Choroid plexus epithelial cell (primary cell): Measurements from ENCODE around the gene ACTC1.

ENCODE experiments used
- DNase-seq: peaks from one replicate; pipeline ENCODE4 v3.0.0-alpha.2; 2010; ENCODE audit warnings: low read depth
- H3K4me3 ChIP-seq: 2 replicates; pipeline ENCODE4 v1.5.1; 2011; ENCODE audit warnings: low read depth, mild to moderate bottlenecking, control low read depth, low read length, moderate library complexity
- CTCF ChIP-seq: conservative IDR thresholded peaks from 2 replicates; pipeline ENCODE4 v1.5.1; 2011; ENCODE audit warnings: low read depth, mild to moderate bottlenecking, control low read depth, inconsistent platforms, low read length, moderate library complexity

ACTC1 gene

GRCh38 chr15:34795267-34796081 lies at the start of gene ACTC1:
Gene ACTC1, minus strand, starts transcription at chr15:34795549. Its CDS starts 741 bp downstream, at chr15:34794808.
- TF ChIP-seq CTCF, result no peak
- no peak within 1 kb of the TSS for H3K4me3 ChIP-seq
- peak; percentile 37 for DNase-seq

- no peak overlapping the region for H3K4me3 ChIP-seq
- DNase-seq, result no peak
- TF ChIP-seq CTCF, result no peak
Measured at GRCh38 chr15:34841262-34841725, 45.9 kb upstream of the ACTC1 start.

DNA sequence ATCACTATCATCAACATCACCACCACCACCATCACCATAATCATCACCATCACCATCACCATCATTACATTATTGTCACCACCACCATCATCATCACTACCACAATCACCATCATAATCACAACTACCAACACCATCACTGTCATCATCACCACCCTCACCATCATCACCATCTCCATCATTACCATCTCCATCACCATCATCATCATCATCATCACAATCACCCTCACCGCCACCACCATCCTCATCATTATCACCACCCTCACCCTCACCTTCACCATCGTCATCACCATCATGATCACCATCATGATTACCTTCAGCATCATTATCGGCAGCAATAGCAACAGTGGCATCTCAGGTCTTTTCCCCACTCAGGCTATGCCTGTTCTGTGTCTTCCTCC lies 42.9 kb upstream of the ACTC1 start:
- TF ChIP-seq CTCF, result no peak
- no peak overlapping the region for H3K4me3 ChIP-seq
- no peak for DNase-seq

DNA sequence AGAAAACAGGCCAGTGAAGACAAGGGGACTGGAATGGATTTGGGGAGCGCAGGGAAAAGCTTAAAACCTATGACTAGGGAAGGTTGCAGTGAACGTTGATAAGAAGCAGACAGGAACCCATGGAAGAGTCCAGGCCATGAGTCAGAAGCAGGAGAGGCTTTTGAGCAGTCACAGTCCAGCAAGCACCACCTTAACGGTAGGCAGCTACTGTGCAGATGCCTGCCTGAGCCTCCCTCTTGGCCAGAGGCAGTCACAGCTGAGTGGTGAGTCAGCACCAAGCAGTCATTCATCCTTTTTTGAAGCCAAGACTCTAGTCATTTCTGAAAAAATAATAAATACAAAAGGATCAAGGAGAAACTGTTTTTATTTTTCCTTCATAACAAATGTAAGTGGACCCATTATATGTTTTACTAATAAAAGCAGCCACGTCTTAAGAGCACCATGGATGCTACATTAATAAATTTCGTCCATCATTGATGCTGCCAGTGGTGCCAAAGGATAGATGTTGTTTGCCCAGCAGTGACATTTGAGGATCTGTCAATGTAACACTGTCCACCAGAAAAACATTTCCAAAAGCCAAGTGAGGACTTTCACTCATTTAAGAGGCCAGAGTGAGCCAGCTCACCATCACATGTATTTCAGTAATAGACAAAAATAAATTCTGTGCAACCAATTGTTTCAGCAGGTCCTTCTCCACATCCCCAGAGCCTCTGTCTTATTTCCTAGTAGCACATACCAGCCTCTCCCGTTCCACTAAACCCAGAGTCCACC lies 42.1 kb upstream of the ACTC1 start:
- DNase-seq, result peak; percentile 52
- H3K4me3 ChIP-seq, result no peak overlapping the region
- TF ChIP-seq CTCF, result no peak

DNA sequence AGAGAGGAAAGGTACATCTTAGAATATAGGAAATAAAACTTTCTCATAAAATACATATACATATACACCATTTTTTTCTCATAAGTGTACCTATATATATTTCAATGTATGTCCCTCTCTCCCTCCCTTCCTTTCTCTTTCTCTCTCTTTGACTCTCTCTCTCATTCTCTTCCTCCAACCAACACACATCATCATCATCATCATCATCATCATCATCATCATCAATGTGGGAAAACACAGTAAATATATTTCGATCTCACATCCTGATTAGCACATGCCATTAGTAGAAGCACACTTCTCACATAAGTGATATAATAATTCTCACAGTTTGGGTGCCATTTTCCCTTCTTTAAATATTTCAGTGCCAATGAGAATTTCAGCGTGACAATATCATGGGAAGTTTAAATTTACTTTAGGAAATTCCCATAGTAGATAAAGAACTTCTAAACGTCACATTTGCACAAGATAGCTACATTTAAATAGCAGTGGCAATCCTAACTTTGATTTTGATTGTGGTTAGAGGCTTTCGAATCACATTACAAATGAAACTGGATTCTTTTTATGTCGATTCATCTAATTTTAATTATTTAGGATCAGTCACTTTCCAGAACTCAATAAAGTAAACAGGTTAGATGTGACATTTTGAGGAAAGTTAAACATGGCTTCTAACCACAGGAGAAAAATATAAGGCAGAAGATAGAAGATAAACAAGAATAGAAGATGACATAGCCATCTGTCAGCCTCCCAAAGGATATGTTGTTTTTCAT lies 33.0 kb upstream of the ACTC1 start:
- TF ChIP-seq CTCF, result no peak
- H3K4me3 ChIP-seq, result no peak overlapping the region
- DNase-seq, result no peak

DNA sequence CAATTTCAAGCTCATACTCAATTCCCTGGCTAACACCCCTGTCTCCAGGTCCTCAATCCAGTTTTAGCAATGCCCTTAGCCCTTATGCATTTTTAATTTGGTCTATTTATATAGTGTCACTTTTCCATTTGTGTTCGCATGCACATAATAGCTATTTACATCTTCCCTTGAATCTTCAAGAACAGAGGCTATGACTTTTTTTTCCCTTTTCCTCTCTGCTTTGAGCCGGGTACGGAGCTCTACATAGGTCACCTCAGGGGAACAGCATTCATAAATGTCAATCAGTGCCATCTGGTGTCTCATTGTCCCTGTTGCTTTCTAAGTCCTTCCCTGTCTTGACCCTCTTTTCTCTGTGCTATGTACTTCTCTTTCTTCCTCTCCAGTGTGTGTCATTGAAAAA lies 26.5 kb upstream of the ACTC1 start:
- TF ChIP-seq CTCF, result no peak
- no peak overlapping the region for H3K4me3 ChIP-seq
- DNase-seq, result no peak
